ENCODE results near the gene GALNT18. TPM values are rescaled to one million over a fixed set of nuclear protein-coding genes. Genes with fewer than 3 reads are reported as not detected.

The GALNT18 gene
- polyA plus RNA-seq, 1 donor: 10.4 TPM

DNA sequence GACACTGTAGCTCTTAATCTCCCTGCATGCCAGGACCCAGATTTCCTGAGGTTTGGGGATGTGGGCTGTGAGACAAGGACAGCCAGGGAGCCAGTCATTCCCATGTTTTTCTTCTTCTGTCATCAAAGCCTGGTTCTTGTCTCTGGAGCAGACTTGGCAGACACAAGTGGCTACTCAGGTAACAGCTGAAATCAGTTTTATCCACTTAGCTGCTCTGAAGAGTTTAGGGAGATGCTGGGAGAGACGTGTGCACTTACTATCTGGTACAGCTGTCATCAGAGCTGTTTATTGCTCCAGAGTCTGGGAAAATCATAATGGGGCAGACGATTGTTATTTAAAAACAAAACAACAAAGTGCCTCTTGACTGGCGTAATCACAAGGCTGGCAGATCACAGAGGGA is 325.4 kb downstream of the GALNT18 start:
- DNase-seq: no peak

- no peak for DNase-seq
Measured at GRCh38 chr11:11294551-11294855, 327.3 kb downstream of the GALNT18 start.

GRCh38 chr11:11293798-11294550 is 327.8 kb downstream of the GALNT18 start:
- DNase-seq: no peak

- DNase-seq: no peak
Measured at GRCh38 chr11:11292839-11293238, 329.0 kb downstream of the GALNT18 start.

DNA sequence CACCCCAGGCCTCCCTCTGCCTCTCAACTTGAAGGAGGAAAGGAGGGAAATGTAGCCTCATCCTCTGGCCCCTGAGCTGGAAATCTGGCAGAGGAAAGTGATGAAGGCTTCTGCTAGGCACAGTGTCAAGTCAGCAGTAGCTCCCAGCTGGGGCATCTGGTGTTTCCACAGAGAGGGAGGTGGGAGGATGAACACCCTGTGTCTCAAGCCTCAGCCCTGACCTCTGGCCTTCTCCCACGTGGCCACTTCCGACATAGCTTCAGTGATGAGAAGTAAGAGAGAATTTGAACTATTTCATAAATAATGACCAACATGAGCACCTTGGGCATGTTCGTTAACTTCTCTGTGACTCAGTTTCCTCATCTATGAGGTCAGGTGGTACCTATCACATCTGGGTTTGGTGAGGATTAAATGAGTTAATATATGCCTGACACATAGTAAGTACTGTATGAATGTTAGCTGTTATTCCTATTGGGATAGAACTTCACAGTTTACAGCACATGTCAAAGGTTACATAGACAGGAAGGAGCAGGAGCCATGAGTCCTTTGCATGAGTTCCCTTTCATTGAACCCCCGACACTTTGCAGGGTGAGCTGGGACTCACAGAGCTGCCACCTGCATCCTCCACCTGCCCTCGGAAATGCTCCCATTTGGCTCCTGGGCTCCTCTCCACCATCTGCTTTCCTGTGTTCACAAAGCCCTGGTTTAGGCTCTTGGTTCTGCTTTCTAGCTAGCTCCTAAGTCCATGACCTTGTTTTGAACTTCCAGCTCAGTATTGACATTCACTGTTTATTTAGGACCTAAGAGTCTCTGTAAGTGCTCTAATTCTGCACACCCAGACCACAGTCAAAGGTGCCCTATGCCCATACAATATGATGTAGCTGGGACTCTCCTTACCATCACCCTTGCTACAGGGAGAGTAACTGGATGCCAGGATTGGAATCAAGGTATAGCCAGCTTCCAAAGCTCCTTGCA is 330.5 kb downstream of the GALNT18 start:
- no peak for DNase-seq

DNA sequence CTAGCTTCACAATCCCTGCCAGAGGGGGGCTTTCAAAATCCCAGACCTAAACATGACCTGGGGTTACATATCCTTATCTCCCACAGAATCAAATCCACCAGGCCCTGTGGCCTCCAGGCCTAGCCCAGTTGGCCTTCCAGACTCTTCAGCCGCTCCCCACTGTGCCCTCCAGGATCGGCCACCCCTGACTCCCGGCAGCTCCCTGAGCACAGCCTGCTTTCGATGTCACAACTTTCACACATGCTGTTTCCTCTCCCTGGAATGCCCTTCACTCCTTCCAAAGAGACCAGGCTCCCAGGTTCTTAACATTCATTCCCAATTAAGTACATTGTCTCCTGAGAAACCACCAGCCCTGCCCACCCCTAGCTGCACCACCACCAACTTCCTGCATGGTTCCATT is 331.5 kb downstream of the GALNT18 start:
- DNase-seq: no peak

- no peak for DNase-seq
Measured at GRCh38 chr11:11289669-11290068, 332.1 kb downstream of the GALNT18 start.

GRCh38 chr11:11288972-11289616 is 332.7 kb downstream of the GALNT18 start:
- DNase-seq: no peak

DNA sequence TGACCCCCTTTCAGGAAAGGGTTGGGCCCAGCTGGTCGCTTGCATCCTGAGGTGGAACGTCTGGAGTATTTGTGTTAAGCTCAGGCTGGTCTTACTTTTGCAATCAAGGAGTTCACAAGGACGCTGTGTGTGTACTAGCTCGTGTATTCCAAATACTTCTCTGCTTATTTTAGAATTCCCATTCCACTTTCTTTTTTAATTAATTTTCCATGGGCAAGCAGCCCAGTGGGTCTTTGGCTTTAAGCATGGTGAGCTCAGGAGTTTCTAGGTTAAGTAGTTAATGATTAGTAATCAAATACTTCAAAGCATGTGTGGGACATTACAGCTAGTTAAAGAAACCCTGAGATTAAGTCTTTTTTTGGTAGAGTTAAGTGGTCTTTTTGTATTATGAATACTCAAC is 337.3 kb downstream of the GALNT18 start:
- DNase-seq: no peak

DNA sequence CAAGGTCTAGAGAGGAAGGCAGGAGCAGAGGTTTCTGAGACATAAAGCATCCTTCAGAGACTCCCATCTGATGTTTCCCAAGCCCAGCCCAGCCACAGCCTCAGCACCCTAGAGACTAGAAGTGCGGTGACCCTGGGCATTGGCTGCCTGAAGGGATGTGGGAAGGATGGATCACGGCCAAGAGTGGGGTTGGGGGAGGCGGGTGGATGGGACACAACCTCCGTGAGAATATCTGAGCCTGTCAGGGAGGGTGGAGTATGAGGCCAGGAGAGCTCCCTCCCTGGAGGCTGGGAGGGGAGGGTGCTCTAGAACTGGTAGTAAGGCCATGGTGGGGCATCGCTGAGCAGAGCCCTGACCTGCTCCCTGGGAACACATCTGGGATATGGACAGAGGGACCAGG is 340.2 kb downstream of the GALNT18 start:
- no peak for DNase-seq

GRCh38 chr11:11280826-11281225 is 341.0 kb downstream of the GALNT18 start:
- no peak for DNase-seq

DNA sequence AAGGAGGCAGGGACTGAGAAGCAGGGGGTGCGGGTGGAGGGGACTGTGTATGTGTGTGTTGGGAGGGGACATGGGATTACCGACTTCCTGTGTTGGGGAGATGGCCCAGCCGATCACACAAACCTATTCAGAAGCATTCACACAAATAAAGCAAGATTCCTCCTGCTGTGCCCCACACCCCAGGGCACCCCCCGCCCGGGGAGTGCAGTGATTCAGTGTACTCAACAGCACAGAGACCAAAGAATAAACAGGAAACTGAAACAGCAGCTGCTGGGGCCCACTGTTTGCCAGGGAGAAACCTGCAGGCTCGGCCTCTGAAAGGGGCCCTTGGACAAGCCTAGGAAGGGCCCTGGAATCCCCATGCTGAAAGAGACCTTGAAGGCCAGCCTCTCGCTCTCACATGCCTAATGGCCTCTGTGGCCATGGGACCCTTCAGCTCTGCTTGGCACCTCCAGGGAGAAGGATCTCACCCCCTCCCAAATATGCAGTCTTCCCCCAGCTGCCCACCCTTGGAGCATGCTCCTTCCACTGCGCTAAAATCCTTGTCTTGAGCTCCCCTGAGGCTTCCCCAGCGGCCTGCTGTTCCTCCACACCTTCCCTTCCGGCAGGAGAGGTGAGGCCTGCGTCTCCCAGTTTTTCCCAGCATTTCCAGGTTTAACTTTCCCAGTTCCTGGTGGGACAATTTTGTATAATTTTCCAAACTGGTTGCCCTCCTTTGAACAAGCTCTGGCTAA is 341.7 kb downstream of the GALNT18 start:
- DNase-seq: no peak

DNA sequence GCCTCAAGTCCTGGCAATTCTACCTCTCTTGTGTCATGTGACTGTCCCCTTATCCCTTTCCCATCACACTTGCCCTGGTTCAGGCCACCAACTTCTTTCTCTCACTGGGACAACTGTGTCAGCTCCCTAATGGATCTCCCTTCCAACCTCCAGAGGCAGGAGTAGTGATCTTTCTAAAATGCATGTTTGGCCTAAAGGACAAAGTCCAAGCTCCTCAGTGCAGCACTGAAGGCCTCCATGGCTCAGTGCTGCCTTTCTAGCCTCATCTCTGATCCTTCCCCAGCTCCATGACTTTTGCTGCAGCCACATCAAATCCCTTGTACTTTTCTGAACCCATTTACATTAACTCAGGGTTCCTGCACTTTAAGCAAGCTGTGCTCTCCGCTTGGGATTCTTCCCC is 349.6 kb downstream of the GALNT18 start:
- no peak for DNase-seq

DNA sequence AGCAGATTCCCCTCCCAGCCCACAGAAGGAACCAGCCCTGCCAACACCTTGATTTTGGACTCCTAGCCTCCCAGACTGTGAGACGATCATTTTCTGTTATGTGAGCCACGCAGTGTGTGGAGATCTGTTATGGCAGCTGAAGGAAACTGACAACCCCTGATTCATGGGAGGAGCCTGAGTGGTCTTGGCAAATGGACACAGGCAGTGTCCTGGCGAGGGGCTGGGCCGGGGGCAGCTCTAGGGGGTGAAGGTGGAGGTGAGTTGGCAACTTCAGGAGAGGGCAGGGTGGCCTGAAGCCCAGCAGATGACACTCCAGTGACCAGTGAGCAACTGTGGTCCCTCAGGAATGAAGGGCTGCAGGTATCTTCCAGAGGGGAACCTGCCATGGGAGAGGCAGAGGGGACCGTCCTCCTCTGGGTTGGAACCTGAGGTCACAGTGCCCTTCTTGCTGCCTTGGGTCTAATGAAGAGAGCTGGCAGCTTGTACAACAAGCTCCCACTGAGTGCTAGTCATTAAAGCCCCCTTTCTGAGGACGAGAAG is 351.5 kb downstream of the GALNT18 start:
- DNase-seq: no peak

DNA sequence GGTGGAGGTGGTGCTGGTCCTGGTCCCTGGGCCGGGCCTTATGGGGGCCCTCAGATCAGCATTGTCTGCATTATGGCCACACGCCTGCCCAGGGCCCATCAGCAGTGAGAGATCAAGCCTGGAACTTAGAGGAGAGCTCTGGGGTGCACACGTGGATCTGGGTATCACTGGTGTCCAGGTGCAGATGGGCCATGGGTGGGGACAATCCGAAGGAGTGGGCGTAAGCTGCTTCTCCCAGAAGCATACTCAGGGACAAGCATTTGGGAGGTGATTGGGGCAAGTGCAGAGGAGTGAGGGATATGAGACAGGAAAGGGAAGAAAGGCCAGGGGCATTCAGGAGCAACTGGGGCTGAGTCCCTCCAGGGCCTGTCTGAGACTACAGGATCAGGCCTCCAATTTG is 353.1 kb downstream of the GALNT18 start:
- no peak for DNase-seq

DNA sequence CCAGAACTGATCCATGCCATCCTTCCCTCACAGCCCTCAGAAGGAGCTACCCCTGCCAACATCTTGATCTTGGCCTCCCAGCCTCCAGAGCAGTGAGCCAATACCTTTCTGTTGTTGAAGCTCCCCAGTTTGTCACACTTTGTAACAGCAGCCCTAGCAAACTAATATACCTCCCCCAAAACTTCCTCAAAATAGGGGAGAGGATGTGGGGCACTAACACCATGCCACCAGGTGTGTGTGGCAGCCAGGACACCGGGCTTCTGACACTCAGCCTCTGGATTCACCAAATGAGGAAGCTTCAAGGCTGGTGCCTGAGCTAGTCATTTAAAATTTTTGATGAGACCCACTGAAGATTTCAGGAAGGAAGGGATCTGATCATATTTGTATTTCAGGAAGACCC is 353.7 kb downstream of the GALNT18 start:
- DNase-seq: no peak

DNA sequence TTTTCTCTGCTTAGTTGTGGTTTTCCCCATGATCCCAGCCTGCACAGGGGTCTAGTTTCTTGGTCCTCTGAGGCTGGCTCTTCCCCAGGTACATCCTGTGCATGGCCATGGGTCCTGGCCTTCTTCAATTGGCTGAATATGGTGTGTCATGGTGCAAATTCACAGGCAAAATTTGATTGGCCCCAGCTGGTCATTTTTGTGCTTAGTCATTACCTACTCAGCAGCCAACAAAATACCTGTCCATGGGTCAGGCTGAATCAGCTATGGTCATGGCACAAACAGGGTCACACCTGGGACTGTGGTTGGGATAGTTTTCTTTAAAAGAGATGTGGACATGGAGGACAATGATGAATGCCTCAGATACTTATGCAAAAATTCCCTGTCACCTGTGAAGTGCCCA is 354.5 kb downstream of the GALNT18 start:
- DNase-seq: no peak

DNA sequence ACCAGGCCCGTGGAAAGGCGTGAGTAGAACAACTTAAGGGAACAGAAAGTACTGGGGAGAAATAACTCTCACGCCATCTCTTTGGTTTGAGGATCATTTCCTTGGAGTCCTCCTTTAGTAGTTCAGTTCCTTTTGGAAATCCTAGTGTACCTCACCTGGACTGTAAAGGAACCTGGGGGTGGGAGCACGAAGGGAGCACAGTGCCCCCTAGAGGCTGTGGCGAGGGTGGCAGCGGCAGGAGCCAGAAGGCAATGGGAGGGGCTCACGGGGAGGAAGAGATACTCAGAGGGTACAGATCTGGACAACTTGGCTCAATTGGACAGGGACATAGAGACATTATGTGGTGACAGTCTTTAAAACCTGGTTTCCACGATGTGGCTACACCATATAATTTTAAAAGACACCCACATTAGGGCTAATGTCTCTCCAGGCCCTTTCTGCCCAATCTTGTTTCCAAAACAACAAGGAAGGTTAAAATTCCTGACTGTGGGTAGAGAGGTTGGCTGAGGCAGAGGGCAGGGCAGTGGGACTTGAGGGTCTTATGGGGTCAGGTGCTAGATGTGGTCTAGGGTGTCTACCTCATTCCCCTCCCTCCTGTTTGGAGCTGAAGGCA is 355.7 kb downstream of the GALNT18 start:
- DNase-seq: no peak

GRCh38 chr11:11265320-11265719 is 356.5 kb downstream of the GALNT18 start:
- DNase-seq: no peak

- no peak for DNase-seq
Measured at GRCh38 chr11:11263238-11264005, 358.4 kb downstream of the GALNT18 start.
